ENCODE measurements around the gene OSM. TPM values are rescaled to one million over a fixed set of nuclear protein-coding genes. Genes with fewer than 3 reads are reported as not detected.

The OSM gene
- polyA plus RNA-seq, 4 donors: 0.21 to 0.55 TPM; not detected in 2

- Histone ChIP-seq H3K36me3 (ENCODE audit: control insufficient read depth in 3 of 3, insufficient read depth in 2 of 3, low read depth in 1 of 3, low read length in 3 of 3) (peaks cover 5 to 62% (median 18%) of the 10 kb centered on the region in 3 donors), H3K27me3 (ENCODE audit: control insufficient read depth in 3 of 3, insufficient read depth in 3 of 3, low read length in 3 of 3) (no peaks in the 10 kb centered on the region), H3K27ac (ENCODE audit: low read depth in 1 of 3, low read length in 2 of 3) (peak overlapping the region; percentile 2 to 65 (median 26)), H3K9me3 (ENCODE audit: control insufficient read depth in 2 of 2, insufficient read depth in 1 of 2, low read depth in 1 of 2, low read length in 1 of 2) (no peaks in the 10 kb centered on the region), H3K4me1 (ENCODE audit: control insufficient read depth in 3 of 3, insufficient read depth in 2 of 3, low read depth in 1 of 3, low read length in 2 of 3) (peaks cover 0 to 33% (median 3%) of the 10 kb centered on the region in 3 donors), H3K4me3 (ENCODE audit: low read depth in 1 of 3, low read length in 3 of 3) (no peak overlapping the region)
- WGBS, 3 donors: 39 to 65% (median 45%) methylated on average over 3 of the region's 3 CpGs
- FAIRE-seq (no peak), DNase-seq (no peak)
Measured at GRCh38 chr22:30290342-30291057, 23.8 kb upstream of the OSM start.

DNA sequence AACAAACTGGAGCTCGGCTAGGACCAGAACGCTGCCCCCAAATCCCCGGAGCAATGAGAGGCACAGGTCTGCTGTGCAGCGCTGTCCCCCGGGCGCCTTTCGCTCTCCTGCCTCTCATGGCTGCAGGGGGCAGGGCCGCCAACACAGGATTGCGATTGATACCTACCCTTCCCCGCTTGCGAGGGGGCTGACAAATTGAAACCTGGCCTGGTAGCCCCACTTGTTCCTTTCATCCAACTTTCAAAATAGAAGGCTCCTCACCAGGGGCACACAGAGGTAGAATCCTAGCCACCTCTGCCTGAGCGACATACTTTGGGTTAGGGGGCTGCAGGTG is 23.3 kb upstream of the OSM start:
- DNase-seq (no peak), FAIRE-seq (no peak)
- H3K27ac ChIP-seq (ENCODE audit: low read depth in 1 of 3, low read length in 2 of 3): peak overlapping the region in 2 of 3 donors; percentile 26 to 65
- WGBS, 3 donors: 19 to 44% (median 28%) methylated on average over 12 of the region's 12 CpGs
- H3K4me3 ChIP-seq (ENCODE audit: low read depth in 1 of 3, low read length in 3 of 3): peak overlapping the region in 2 of 3 donors; percentile 70 to 79
- peaks cover 0 to 38% (median 3%) of the 10 kb centered on the region in 3 donors for H3K4me1 ChIP-seq (ENCODE audit: control insufficient read depth in 3 of 3, insufficient read depth in 2 of 3, low read depth in 1 of 3, low read length in 2 of 3)
- peaks cover 4 to 62% (median 18%) of the 10 kb centered on the region in 3 donors for H3K36me3 ChIP-seq (ENCODE audit: control insufficient read depth in 3 of 3, insufficient read depth in 2 of 3, low read depth in 1 of 3, low read length in 3 of 3)
- no peaks in the 10 kb centered on the region for H3K9me3 ChIP-seq (ENCODE audit: control insufficient read depth in 2 of 2, insufficient read depth in 1 of 2, low read depth in 1 of 2, low read length in 1 of 2)
- H3K27me3 ChIP-seq (ENCODE audit: control insufficient read depth in 3 of 3, insufficient read depth in 3 of 3, low read length in 3 of 3): no peaks in the 10 kb centered on the region

GRCh38 chr22:30289141-30289979 is 22.7 kb upstream of the OSM start, which contains the start of gene CASTOR1:
Gene CASTOR1 (minus strand): TSS chr22:30289505. CDS start chr22:30289497, 8 bp downstream.
- H3K36me3 ChIP-seq (ENCODE audit: control insufficient read depth in 3 of 3, insufficient read depth in 2 of 3, low read depth in 1 of 3, low read length in 3 of 3): peaks cover 4 to 62% (median 12%) of the 10 kb centered on the region in 3 donors
- 0 to 1% (median 1%) methylated on average over 45 to 85 of the region's 85 CpGs for WGBS, 3 donors
- no peak for FAIRE-seq

DNA sequence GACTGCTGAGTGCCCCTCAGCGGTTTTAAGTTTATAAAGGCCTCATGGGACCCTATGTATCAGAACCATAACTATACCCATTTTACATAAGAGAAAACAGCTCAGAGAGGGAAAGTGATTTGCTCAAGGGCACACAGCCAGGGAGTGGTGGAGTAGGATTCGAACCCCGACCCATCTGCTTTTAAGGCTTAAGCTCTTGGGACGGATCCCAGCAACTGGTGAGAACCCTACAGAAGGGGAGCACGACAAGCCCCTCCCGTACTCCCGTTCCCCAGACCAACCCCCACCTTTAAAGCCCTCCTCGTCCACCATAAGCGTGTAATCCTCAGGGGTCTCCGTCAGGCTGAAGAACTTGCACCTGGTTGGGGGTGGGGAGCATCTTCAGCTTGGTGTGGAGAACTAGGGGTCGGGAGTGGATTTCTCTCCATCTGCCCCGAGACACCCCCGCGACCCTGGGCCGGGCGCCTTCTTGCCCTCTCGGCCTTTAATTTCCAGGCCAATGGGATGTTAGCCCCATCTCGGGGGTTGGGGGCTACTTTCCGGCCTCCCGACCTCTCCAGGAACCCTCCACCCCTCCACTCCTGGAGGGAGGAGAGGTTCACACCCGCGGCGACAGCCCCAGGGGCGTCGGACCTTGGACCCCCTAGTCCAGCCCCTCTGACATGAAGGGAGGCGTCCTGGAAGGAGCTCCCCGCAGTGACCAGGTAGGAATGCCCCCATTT is 21.9 kb upstream of the OSM start:
- Histone ChIP-seq H3K9me3 (ENCODE audit: control insufficient read depth in 2 of 2, insufficient read depth in 1 of 2, low read depth in 1 of 2, low read length in 1 of 2) (no peaks in the 10 kb centered on the region), H3K4me3 (ENCODE audit: low read depth in 1 of 3, low read length in 3 of 3) (peak overlapping the region; percentile 66 to 79 (median 70)), H3K27me3 (ENCODE audit: control insufficient read depth in 3 of 3, insufficient read depth in 3 of 3, low read length in 3 of 3) (no peaks in the 10 kb centered on the region), H3K4me1 (ENCODE audit: control insufficient read depth in 3 of 3, insufficient read depth in 2 of 3, low read depth in 1 of 3, low read length in 2 of 3) (peaks cover 0 to 51% (median 3%) of the 10 kb centered on the region in 3 donors), H3K36me3 (ENCODE audit: control insufficient read depth in 3 of 3, insufficient read depth in 2 of 3, low read depth in 1 of 3, low read length in 3 of 3) (peaks cover 2 to 57% (median 4%) of the 10 kb centered on the region in 3 donors), H3K27ac (ENCODE audit: low read depth in 1 of 3, low read length in 2 of 3) (peak overlapping the region in 2 of 3 donors; percentile 73 to 75)
- DNase-seq (peak in 1 of 2 donors; percentile 62), FAIRE-seq (no peak)
- 16 to 18% (median 17%) methylated on average over 26 to 27 of the region's 27 CpGs for WGBS, 3 donors

More at GRCh38 chr22:30289141-30289979, 22.7 kb upstream of the OSM start, which contains the start of gene CASTOR1:
- peak; percentile 96 to 98 for DNase-seq
- Histone ChIP-seq H3K27ac (ENCODE audit: low read depth in 1 of 3, low read length in 2 of 3) (peak within 1 kb of the TSS; percentile 2 to 75 (median 73)), H3K4me3 (ENCODE audit: low read depth in 1 of 3, low read length in 3 of 3) (peak within 1 kb of the TSS; percentile 66 to 79 (median 70)), H3K4me1 (ENCODE audit: control insufficient read depth in 3 of 3, insufficient read depth in 2 of 3, low read depth in 1 of 3, low read length in 2 of 3) (peaks cover 0 to 44% (median 3%) of the 10 kb centered on the region in 3 donors), H3K9me3 (ENCODE audit: control insufficient read depth in 2 of 2, insufficient read depth in 1 of 2, low read depth in 1 of 2, low read length in 1 of 2) (no peaks in the 10 kb centered on the region), H3K27me3 (ENCODE audit: control insufficient read depth in 3 of 3, insufficient read depth in 3 of 3, low read length in 3 of 3) (no peaks in the 10 kb centered on the region)

GRCh38 chr22:30287648-30288418 is 21.2 kb upstream of the OSM start:
- H3K9me3 ChIP-seq (ENCODE audit: control insufficient read depth in 2 of 2, insufficient read depth in 1 of 2, low read depth in 1 of 2, low read length in 1 of 2): no peaks in the 10 kb centered on the region
- peaks cover 0 to 57% (median 3%) of the 10 kb centered on the region in 3 donors for H3K4me1 ChIP-seq (ENCODE audit: control insufficient read depth in 3 of 3, insufficient read depth in 2 of 3, low read depth in 1 of 3, low read length in 2 of 3)
- H3K27me3 ChIP-seq (ENCODE audit: control insufficient read depth in 3 of 3, insufficient read depth in 3 of 3, low read length in 3 of 3): no peaks in the 10 kb centered on the region
- FAIRE-seq (no peak), DNase-seq (peak; percentile 77 to 87)
- H3K36me3 ChIP-seq (ENCODE audit: control insufficient read depth in 3 of 3, insufficient read depth in 2 of 3, low read depth in 1 of 3, low read length in 3 of 3): peaks cover 0 to 54% (median 0%) of the 10 kb centered on the region in 3 donors
- H3K27ac ChIP-seq (ENCODE audit: low read depth in 1 of 3, low read length in 2 of 3): peak overlapping the region in 2 of 3 donors; percentile 7 to 15
- no peak overlapping the region for H3K4me3 ChIP-seq (ENCODE audit: low read depth in 1 of 3, low read length in 3 of 3)
- WGBS, 3 donors: 4 to 10% (median 5%) methylated on average over 5 of the region's 5 CpGs

- no peak for FAIRE-seq
- Histone ChIP-seq H3K9me3 (ENCODE audit: control insufficient read depth in 2 of 2, insufficient read depth in 1 of 2, low read depth in 1 of 2, low read length in 1 of 2) (no peaks in the 10 kb centered on the region), H3K4me1 (ENCODE audit: control insufficient read depth in 3 of 3, insufficient read depth in 2 of 3, low read depth in 1 of 3, low read length in 2 of 3) (peaks cover 0 to 57% (median 3%) of the 10 kb centered on the region in 3 donors), H3K27ac (ENCODE audit: low read depth in 1 of 3, low read length in 2 of 3) (no peak overlapping the region), H3K36me3 (ENCODE audit: control insufficient read depth in 3 of 3, insufficient read depth in 2 of 3, low read depth in 1 of 3, low read length in 3 of 3) (peaks cover 0 to 49% (median 0%) of the 10 kb centered on the region in 3 donors), H3K27me3 (ENCODE audit: control insufficient read depth in 3 of 3, insufficient read depth in 3 of 3, low read length in 3 of 3) (no peaks in the 10 kb centered on the region), H3K4me3 (ENCODE audit: low read depth in 1 of 3, low read length in 3 of 3) (no peak overlapping the region)
- 18 to 51% (median 32%) methylated on average over 28 to 31 of the region's 31 CpGs for WGBS, 3 donors
- DNase-seq: peak; percentile 69 to 84
Measured at GRCh38 chr22:30286813-30287647, 20.4 kb upstream of the OSM start.

DNA sequence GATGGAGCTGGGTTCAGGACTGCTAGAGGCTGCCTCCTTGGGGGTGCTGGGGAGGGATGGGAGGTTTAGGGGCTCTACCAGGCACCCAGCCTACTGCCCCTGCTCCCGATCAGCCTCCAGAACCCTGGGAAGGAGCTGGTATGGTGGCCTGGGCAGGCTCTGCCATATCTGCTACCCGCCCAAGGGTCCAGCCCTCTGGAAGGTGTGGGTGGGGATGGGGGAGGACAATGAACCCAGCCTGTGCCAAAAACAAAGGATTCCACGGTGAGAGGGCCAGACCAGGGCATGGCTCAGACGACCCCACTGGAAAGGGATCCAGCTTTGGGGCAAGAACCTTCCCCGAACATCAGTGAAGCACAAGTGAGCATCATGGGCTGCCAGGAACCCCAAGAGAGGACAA is 19.7 kb upstream of the OSM start:
- peaks cover 0 to 42% (median 0%) of the 10 kb centered on the region in 3 donors for H3K36me3 ChIP-seq (ENCODE audit: control insufficient read depth in 3 of 3, insufficient read depth in 2 of 3, low read depth in 1 of 3, low read length in 3 of 3)
- no peak for DNase-seq
- peaks cover 0 to 57% (median 3%) of the 10 kb centered on the region in 3 donors for H3K4me1 ChIP-seq (ENCODE audit: control insufficient read depth in 3 of 3, insufficient read depth in 2 of 3, low read depth in 1 of 3, low read length in 2 of 3)
- H3K4me3 ChIP-seq (ENCODE audit: low read depth in 1 of 3, low read length in 3 of 3): no peak overlapping the region
- FAIRE-seq: no peak
- H3K9me3 ChIP-seq (ENCODE audit: control insufficient read depth in 2 of 2, insufficient read depth in 1 of 2, low read depth in 1 of 2, low read length in 1 of 2): no peaks in the 10 kb centered on the region
- no peaks in the 10 kb centered on the region for H3K27me3 ChIP-seq (ENCODE audit: control insufficient read depth in 3 of 3, insufficient read depth in 3 of 3, low read length in 3 of 3)
- 75 to 88% (median 78%) methylated on average over 5 of the region's 5 CpGs for WGBS, 3 donors
- H3K27ac ChIP-seq (ENCODE audit: low read depth in 1 of 3, low read length in 2 of 3): no peak overlapping the region

Measured in small intestine (tissue), 7 donors.